Endothelial cell of umbilical vein (primary cell): ENCODE measurements around the gene LSP1. TPM values are rescaled to one million over a fixed set of nuclear protein-coding genes. Genes with fewer than 3 reads are reported as not detected.

Source experiments
- BruUV-seq: library from RNA; stranded (reverse); fragments of 400-500 nt; replicated peaks from 2 replicates; lab custom pipeline; 2021; lab: Mats Ljungman, UMichigan
- CTCF ChIA-PET: fragments of 300-600, 350-600 bp; sonication (Branson Sonifier 250); formaldehyde crosslinking; loops from one replicate; lab custom pipeline; 2021; ENCODE audit warnings: antibody characterized with exemption, inconsistent platforms; lab: Charles Lee
- POLR2A ChIA-PET: fragments of 300-600, 350-600 bp; sonication (Branson Sonifier 250); formaldehyde crosslinking; loops from one replicate; lab custom pipeline; 2021; ENCODE audit warnings: antibody characterized with exemption, inconsistent platforms; lab: Charles Lee
- DNase-seq: peaks from one replicate; pipeline ENCODE4 v3.0.0-alpha.2; 2011; ENCODE audit warnings: low read depth, low spot score
- FAIRE-seq: peaks from 2 replicates; lab custom pipeline; 2011; peaks lifted over from hg19 to GRCh38; lab: Jason Lieb, UNC
- H2AFZ ChIP-seq: 2 replicates; pipeline ENCODE4 v1.6.0; 2012; ENCODE audit warnings: low read depth, low read length, control low read depth, inconsistent platforms
- H3K27ac ChIP-seq: 2 replicates; pipeline ENCODE4 v1.5.1; 2011; ENCODE audit warnings: low read depth, mild to moderate bottlenecking, control low read depth, low read length, moderate library complexity; ENCODE audit not compliant: insufficient read depth
- H3K27me3 ChIP-seq, 2 experiments: 2 replicates each; pipeline versions ENCODE4 v1.6.0 to v1.6.1; 2011; ENCODE audit warnings: low read length in 2 of 2, mixed read lengths in 1 of 2; ENCODE audit not compliant: control insufficient read depth in 2 of 2, insufficient read depth in 2 of 2
- H3K36me3 ChIP-seq, 2 experiments: 2 replicates in 1 of 2; 3 replicates in 1 of 2; pipeline ENCODE4 v1.5.1; 2011; ENCODE audit warnings: low read length in 2 of 2, mild to moderate bottlenecking in 1 of 2, moderate library complexity in 1 of 2; ENCODE audit not compliant: control insufficient read depth in 2 of 2, insufficient read depth in 2 of 2; ENCODE audit errors: extremely low read depth in 1 of 2
- H3K4me1 ChIP-seq: 3 replicates; pipeline ENCODE4 v1.5.1; 2011; ENCODE audit warnings: mild to moderate bottlenecking, low read length; ENCODE audit not compliant: control insufficient read depth, insufficient read depth; ENCODE audit errors: extremely low read depth
- H3K4me2 ChIP-seq: 2 replicates; pipeline ENCODE4 v1.6.1; 2011; ENCODE audit warnings: low read length, control low read depth, mixed read lengths; ENCODE audit not compliant: insufficient read depth
- H3K4me3 ChIP-seq, 3 experiments: fragments of 200-600 bp in 1 of 3; sonication (generic), shearing (Covaris generic) in 1 of 3; replicated peaks in 1 of 3; 2 replicates each; pipeline ENCODE4 v1.5.1; 2011 to 2016; ENCODE audit warnings: control low read depth in 3 of 3, low read length in 3 of 3, mild to moderate bottlenecking in 2 of 3, inconsistent platforms in 1 of 3, low read depth in 1 of 3, moderate library complexity in 1 of 3; ENCODE audit not compliant: insufficient read depth in 1 of 3
- H3K79me2 ChIP-seq: 2 replicates; pipeline ENCODE4 v1.6.0; 2012; ENCODE audit warnings: low read length, inconsistent platforms; ENCODE audit not compliant: control insufficient read depth, insufficient read depth
- H3K9ac ChIP-seq: replicated peaks from 2 replicates; pipeline ENCODE3; 2011; ENCODE audit warnings: low read length, control low read depth; ENCODE audit not compliant: insufficient read depth; ENCODE audit errors: extremely low read depth
- H3K9me1 ChIP-seq: replicated peaks from 3 replicates; pipeline ENCODE4 v1.6.0; 2011; ENCODE audit warnings: mild to moderate bottlenecking, low read length; ENCODE audit not compliant: control insufficient read depth, insufficient read depth; ENCODE audit errors: extremely low read depth
- H3K9me3 ChIP-seq: replicated peaks from 2 replicates; pipeline ENCODE4 v1.5.1; 2012; ENCODE audit warnings: low read length, inconsistent platforms; ENCODE audit not compliant: control insufficient read depth, insufficient read depth
- H4K20me1 ChIP-seq: replicated peaks from 2 replicates; pipeline ENCODE3; 2011; ENCODE audit warnings: mild to moderate bottlenecking, low read length; ENCODE audit not compliant: control insufficient read depth, insufficient read depth; ENCODE audit errors: extremely low read depth
- CTCF ChIP-seq, 2 donors: IDR thresholded peaks; 1 replicate in 1 of 2; 2 replicates in 1 of 2; pipeline ENCODE4 v1.5.1; 2011; ENCODE audit warnings: low read length in 2 of 2, mild to moderate bottlenecking in 2 of 2, moderate library complexity in 2 of 2, control low read depth in 1 of 2, inconsistent platforms in 1 of 2, low read depth in 1 of 2; ENCODE audit not compliant: insufficient read depth in 1 of 2; ENCODE audit errors: extremely low read depth in 1 of 2
- EZH2 ChIP-seq: IDR thresholded peaks from 2 replicates; pipeline ENCODE4 v1.6.1; 2012; ENCODE audit warnings: borderline replicate concordance, low read depth, mild to moderate bottlenecking, moderate library complexity, low read length, inconsistent platforms; ENCODE audit not compliant: severe bottlenecking
- FOS ChIP-seq: IDR thresholded peaks from 2 replicates; pipeline ENCODE4 v1.6.1; 2011; ENCODE audit warnings: mild to moderate bottlenecking, low read length, moderate library complexity, borderline replicate concordance; ENCODE audit not compliant: insufficient read depth
- GATA2 ChIP-seq: IDR thresholded peaks from 2 replicates; pipeline ENCODE4 v1.7.0; 2011; ENCODE audit warnings: low read depth, mild to moderate bottlenecking, moderate library complexity, mixed read lengths, low read length; ENCODE audit not compliant: insufficient read length, insufficient read depth
- JUN ChIP-seq: IDR thresholded peaks from 2 replicates; pipeline ENCODE4 v1.6.1; 2011; ENCODE audit warnings: borderline replicate concordance, low read depth; ENCODE audit not compliant: insufficient read length, insufficient read depth
- MAX ChIP-seq: IDR thresholded peaks from 2 replicates; pipeline ENCODE4 v1.6.1; 2011; ENCODE audit not compliant: insufficient read depth, insufficient read length
- MYC ChIP-seq: IDR thresholded peaks from one replicate; pipeline ENCODE4 v1.6.1; 2011; ENCODE audit warnings: mild to moderate bottlenecking, low read depth, low read length
- POLR2A ChIP-seq: IDR thresholded peaks from 2 replicates; pipeline ENCODE4 v1.6.1; 2012; ENCODE audit warnings: low read depth, mild to moderate bottlenecking, control low read depth, low read length
- POLR2AphosphoS5 ChIP-seq: IDR thresholded peaks from 2 replicates; pipeline ENCODE4 v1.6.1; 2012; ENCODE audit warnings: low read depth, mild to moderate bottlenecking, control low read depth, low read length, moderate library complexity; ENCODE audit not compliant: insufficient read depth
- dilution Hi-C: fragments of 300-500 bp; cut with MboI; formaldehyde crosslinking; loops from one replicate; pipeline ENCODE4 v1.15.0; 2019; ENCODE audit warnings: low sequenced_read_pairs; ENCODE audit not compliant: extremely low pct_ligation_motif_present
- intact Hi-C: fragments of 100-400 bp; cut with micrococcal nuclease; formaldehyde crosslinking; loops from one replicate; pipeline ENCODE4 v1.10.0; 2022
- polyA plus RNA-seq, 4 experiments: library from polyadenylated mRNA; depleted of rRNA in 3 of 4; stranded (reverse) in 3 of 4; unstranded in 1 of 4; fragments of >200 nt; gene quantifications; 2 replicates each; pipeline versions ENCODE4 v1.2.1 to v1.2.3, GENCODE V29; 2011 to 2012; ENCODE audit warnings: missing spikeins in 1 of 4
- total RNA-seq: library from RNA; stranded (reverse); gene quantifications from 2 replicates; pipeline ENCODE4 v1.2.3, GENCODE V29; 2021

LSP1 gene
- total and polyA plus RNA-seq, 2 donors (not counting 3 experiments of a cell fraction or from before 2014, with no cell fraction given): not detected

GRCh38 chr11:1869427-1870325, 16.8 kb downstream of the LSP1 start:
- H4K20me1 ChIP-seq: no peaks in the 10 kb centered on the region
- intact Hi-C loops: no loop called here
- POLR2A ChIA-PET: no interaction called here
- no peaks in the 10 kb centered on the region for H3K79me2 ChIP-seq
- H3K27ac ChIP-seq: no peak overlapping the region
- H3K4me3 ChIP-seq: no peak overlapping the region
- H3K9me3 ChIP-seq: no peaks in the 10 kb centered on the region
- dilution Hi-C loops: no loop called here
- no peak for TF ChIP-seq EZH2
- no peak for TF ChIP-seq GATA2
- no peak for TF ChIP-seq FOS
- no peak for TF ChIP-seq CTCF (IDR thresholded peaks at IDR 0.05; ENCODE audit: extremely low read depth in 1 of 2, insufficient read depth in 1 of 2, low read depth in 1 of 2, low read length in 2 of 2)
- TF ChIP-seq POLR2A: no peak
- no peak for TF ChIP-seq JUN
- no peak for TF ChIP-seq POLR2AphosphoS5
- TF ChIP-seq MAX: no peak
- TF ChIP-seq MYC: no peak
- CTCF ChIA-PET: interaction anchor here (1.1 to 3.2 kb wide), 4 partner anchors 13 to 281 kb away, joined by 3 to 11 read pairs (median 6); no protein-coding TSS in a partner anchor
- FAIRE-seq (no peak), DNase-seq (no peak)
- no peaks in the 10 kb centered on the region for H3K36me3 ChIP-seq
- no peaks in the 10 kb centered on the region for H3K9me1 ChIP-seq
- H3K9ac ChIP-seq: no peak overlapping the region
- H3K27me3 ChIP-seq: peaks cover 0 to 3% of the 10 kb centered on the region in 2 experiments
- no peak overlapping the region for H2AFZ ChIP-seq
- no peak overlapping the region for H3K4me2 ChIP-seq
- no TSS peak for BruUV-seq
- no peaks in the 10 kb centered on the region for H3K4me1 ChIP-seq
